GM12878 (cell line): ENCODE data around the gene LRP3. TPM values are rescaled to one million over a fixed set of nuclear protein-coding genes. Genes with fewer than 3 reads are reported as not detected.

Experiments
- ATAC-seq: fragments of 200-7000 bp; cut with Tn5 transposase; 3 replicates; pipeline ENCODE4 v1.9.1; 2020; ENCODE audit warnings: mild to moderate bottlenecking, moderate library complexity
- BruUV-seq: library from RNA; stranded (reverse); fragments of 400-500 nt; replicated peaks from 2 replicates; lab custom pipeline; 2021; lab: Mats Ljungman, UMichigan
- CTCF ChIA-PET: fragments of 300-600 bp; sonication (Branson Sonifier 250); formaldehyde crosslinking; extraction: SDS; loops from one replicate; lab custom pipeline; 2021; ENCODE audit warnings: inconsistent platforms; lab: Yijun Ruan, JAX
- POLR2A ChIA-PET: fragments of 350-600 bp; formaldehyde crosslinking; extraction: SDS; loops from one replicate; lab custom pipeline; 2021; ENCODE audit warnings: inconsistent platforms; lab: Charles Lee
- RAD21 ChIA-PET: fragments of 300-600 bp; sonication (Branson Sonifier 250); formaldehyde crosslinking; loops from one replicate; lab custom pipeline; 2023; ENCODE audit warnings: antibody characterized with exemption; ENCODE audit not compliant: unreplicated experiment; lab: Charles Lee
- SMC1A ChIA-PET: fragments of 300-600 bp; sonication (Branson Sonifier 250); formaldehyde crosslinking; loops from one replicate; lab custom pipeline; 2023; ENCODE audit not compliant: unreplicated experiment, uncharacterized antibody; lab: Charles Lee
- DNase-seq: peaks from one replicate; pipeline ENCODE4 v3.0.0-alpha.2; 2011; ENCODE audit warnings: low read depth, low spot score
- FAIRE-seq: peaks from 3 replicates; lab custom pipeline; 2011; peaks lifted over from hg19 to GRCh38; lab: Jason Lieb, UNC
- H2AFZ ChIP-seq: 2 replicates; pipeline ENCODE4 v1.6.0; 2011; ENCODE audit warnings: low read depth, low read length, control low read depth; ENCODE audit not compliant: control insufficient read depth
- H3K27ac ChIP-seq: 2 replicates; pipeline ENCODE4 v1.5.1; 2011; ENCODE audit warnings: control low read depth; ENCODE audit not compliant: control insufficient read depth, insufficient read depth
- H3K27me3 ChIP-seq, 2 experiments: replicated peaks in 1 of 2; 2 replicates each; pipeline versions ENCODE4 v1.6.0 to v1.6.1; 2011; ENCODE audit warnings: low read length in 1 of 2; ENCODE audit not compliant: control insufficient read depth in 2 of 2, insufficient read depth in 2 of 2
- H3K36me3 ChIP-seq, 2 experiments: 2 replicates each; pipeline ENCODE4 v1.5.1; 2011; ENCODE audit warnings: low read length in 1 of 2; ENCODE audit not compliant: control insufficient read depth in 2 of 2, insufficient read depth in 2 of 2
- H3K4me1 ChIP-seq: 2 replicates; pipeline ENCODE4 v1.6.1; 2011; ENCODE audit warnings: mild to moderate bottlenecking, low read length, moderate library complexity, mixed read lengths; ENCODE audit not compliant: control insufficient read depth, insufficient read depth
- H3K4me2 ChIP-seq: 2 replicates; pipeline ENCODE4 v1.6.0; 2011; ENCODE audit warnings: control low read depth; ENCODE audit not compliant: control insufficient read depth, insufficient read depth
- H3K4me3 ChIP-seq: fragments of 200-600 bp; sonication (generic); 2 replicates; pipeline ENCODE4 v1.5.1; 2016
- H3K79me2 ChIP-seq: 2 replicates; pipeline ENCODE4 v1.6.0; 2011; ENCODE audit warnings: low read length; ENCODE audit not compliant: control insufficient read depth, insufficient read depth
- H3K9ac ChIP-seq: 2 replicates; pipeline ENCODE4 v1.8.0; 2011; ENCODE audit warnings: low read length, control low read depth, mixed read lengths; ENCODE audit not compliant: control insufficient read depth, insufficient read depth
- H3K9me3 ChIP-seq: replicated peaks from 3 replicates; pipeline ENCODE4 v1.5.1; 2011; ENCODE audit warnings: mild to moderate bottlenecking, low read length; ENCODE audit not compliant: control insufficient read depth, insufficient read depth
- H4K20me1 ChIP-seq: 2 replicates; pipeline ENCODE4 v1.6.0; 2011; ENCODE audit not compliant: control insufficient read depth, insufficient read depth
- CEBPB ChIP-seq, 2 experiments: fragments of 150-350 bp in 1 of 2; IDR thresholded peaks; 2 replicates each; pipeline ENCODE4 v1.6.1; 2012 to 2014; ENCODE audit warnings: low read depth in 2 of 2, low read length in 2 of 2, borderline replicate concordance in 1 of 2, inconsistent platforms in 1 of 2
- MXI1 ChIP-seq: fragments of 150-350 bp; IDR thresholded peaks from 2 replicates; pipeline ENCODE4 v1.6.1; 2011; ENCODE audit warnings: low read depth, mild to moderate bottlenecking, inconsistent platforms, low read length, improper control_type of control experiment
- NRF1 ChIP-seq: conservative IDR thresholded peaks from 2 replicates; pipeline ENCODE4 v1.6.1; 2011; ENCODE audit warnings: mild to moderate bottlenecking, low read depth, low read length, improper control_type of control experiment
- SREBF1 ChIP-seq: IDR thresholded peaks from 2 replicates; pipeline ENCODE4 v1.6.1; 2012; ENCODE audit warnings: mild to moderate bottlenecking, low read length
- TCF3 ChIP-seq: IDR thresholded peaks from 2 replicates; pipeline ENCODE4 v1.6.1; 2012; ENCODE audit warnings: low read depth, mild to moderate bottlenecking, low read length, borderline replicate concordance; ENCODE audit not compliant: insufficient read depth
- ZBED1 ChIP-seq: IDR thresholded peaks from 2 replicates; pipeline ENCODE4 v1.6.1; 2016; ENCODE audit warnings: borderline replicate concordance
- ZBTB40 ChIP-seq: fragments of 450-650 bp; IDR thresholded peaks from 2 replicates; pipeline ENCODE4 v1.6.1; 2016; ENCODE audit warnings: mild to moderate bottlenecking, moderate library complexity, borderline replicate concordance
- ZNF24 ChIP-seq: fragments of 450-650 bp; IDR thresholded peaks from 2 replicates; pipeline ENCODE4 v1.6.1; 2017; ENCODE audit warnings: antibody characterized with exemption, mild to moderate bottlenecking
- ZNF384 ChIP-seq: IDR thresholded peaks from 2 replicates; pipeline ENCODE4 v1.6.1; 2012; ENCODE audit warnings: low read depth, mild to moderate bottlenecking, low read length, improper control_type of control experiment, borderline replicate concordance
- ZNF687 ChIP-seq: fragments of 450-650 bp; IDR thresholded peaks from 2 replicates; pipeline ENCODE4 v1.6.1; 2017; ENCODE audit warnings: mild to moderate bottlenecking, moderate library complexity
- WGBS: methylation state at CpG from one replicate; pipeline ENCODE4 v1.1.6; 2016; ENCODE audit warnings: low lambda C conversion rate; ENCODE audit not compliant: insufficient replicate concordance, insufficient coverage; ENCODE audit errors: missing lambda C conversion rate; 5-methylcytosine and 5-hydroxymethylcytosine counted together
- in situ Hi-C: fragments of 300-500 bp; cut with MboI; formaldehyde crosslinking; loops from 9 replicates; pipeline ENCODE4 v1.14.3; 2018; ENCODE audit warnings: mixed read lengths
- intact Hi-C: fragments of 100-400 bp; cut with micrococcal nuclease; formaldehyde crosslinking; loops from one replicate; pipeline ENCODE4 v1.14.2; 2022; ENCODE audit not compliant: unreplicated experiment
- polyA plus RNA-seq, 11 experiments: library from polyadenylated mRNA; depleted of rRNA in 4 of 11; unstranded in 6 of 11; stranded (reverse) in 5 of 11; fragments of >200 nt; fragmentation: Nextera tagmentation in 4 of 11; fragmentation: Illumina TruSeq in 1 of 11; extraction: Ambion mirVana in 4 of 11; extraction: Trizol in 1 of 11; gene quantifications; 1 replicate in 1 of 11; 2 replicates in 10 of 11; pipeline versions ENCODE4 v1.2.1 to v1.2.3, GENCODE V29; 2011 to 2016; ENCODE audit warnings: inconsistent platforms in 2 of 11, missing spikeins in 2 of 11, low read depth in 1 of 11
- total RNA-seq, 4 experiments: library from RNA; depleted of rRNA in 3 of 4; stranded (reverse); fragments of >200 nt in 3 of 4; fragmentation: Illumina TruSeq in 1 of 4; extraction: Trizol in 1 of 4; gene quantifications; 2 replicates each; pipeline versions ENCODE4 v1.2.1 to v1.2.3, GENCODE V29; 2013 to 2021

LRP3 gene
- total and polyA plus RNA-seq, 10 of the 15 experiments (the other 5 are each of a cell fraction or from before 2014, with no cell fraction given), result 0.12 to 3.2 (median 0.64) TPM; not detected in 2

- BruUV-seq, result no TSS peak
- ChIA-PET POLR2A (no interaction called here), RAD21 (no interaction called here), CTCF (no interaction called here), SMC1A (no interaction called here)
- Histone ChIP-seq H3K36me3 (no peaks in the 10 kb centered on the region), H3K9me3 (no peaks in the 10 kb centered on the region; the same call in 1 of the 3 replicates), H3K9ac (no peak overlapping the region), H3K4me3 (no peak overlapping the region), H3K4me1 (no peaks in the 10 kb centered on the region), H3K79me2 (no peaks in the 10 kb centered on the region), H4K20me1 (no peaks in the 10 kb centered on the region), H3K27ac (no peak overlapping the region), H3K27me3 (no peaks in the 10 kb centered on the region), H2AFZ (no peak overlapping the region), H3K4me2 (no peak overlapping the region)
- ATAC-seq (no peak), DNase-seq (no peak), FAIRE-seq (no peak)
- no peak for TF ChIP-seq MXI1
- no peak for TF ChIP-seq TCF3
- TF ChIP-seq NRF1, result no peak
- intact Hi-C loops (no loop called here), in situ Hi-C loops (no loop called here)
- WGBS, result 29% methylated on average over 1 of the region's 1 CpG
Observed at GRCh38 chr19:33250500-33250899, 56.4 kb downstream of the LRP3 start.

- intact Hi-C loops, result no loop called here
- no peaks in the 10 kb centered on the region; the same call in 2 of the 3 replicates for H3K9me3 ChIP-seq
- no peaks in the 10 kb centered on the region for H4K20me1 ChIP-seq
- ATAC-seq (no peak), DNase-seq (no peak), FAIRE-seq (no peak)
- 79% methylated on average over 9 of the region's 12 CpGs for WGBS
- BruUV-seq, result no TSS peak
- no peak overlapping the region for H2AFZ ChIP-seq
- H3K4me1 ChIP-seq, result no peaks in the 10 kb centered on the region
- ChIA-PET POLR2A (no interaction called here), SMC1A (no interaction called here), RAD21 (no interaction called here), CTCF (no interaction called here)
- H3K36me3 ChIP-seq, result no peaks in the 10 kb centered on the region
- in situ Hi-C loops, result no loop called here
- no peak overlapping the region for H3K27ac ChIP-seq
- no peak overlapping the region for H3K4me3 ChIP-seq
- H3K79me2 ChIP-seq, result no peaks in the 10 kb centered on the region
- H3K27me3 ChIP-seq, result no peaks in the 10 kb centered on the region
- H3K4me2 ChIP-seq, result no peak overlapping the region
- no peak overlapping the region for H3K9ac ChIP-seq
- TF ChIP-seq ZNF687 (no peak), ZBED1 (no peak), SREBF1 (no peak), ZNF384 (no peak), ZBTB40 (no peak), ZNF24 (no peak), CEBPB (IDR thresholded peaks at IDR 0.05; ENCODE audit: borderline replicate concordance in 1 of 2, low read depth in 2 of 2, low read length in 2 of 2) (no peak)
Observed at GRCh38 chr19:33251076-33251475, 56.9 kb downstream of the LRP3 start.
